MCF 10A (cell line): ENCODE measurements around the gene ZBTB21. TPM values are rescaled to one million over a fixed set of nuclear protein-coding genes. Genes with fewer than 3 reads are reported as not detected.

Experiments
- BruUV-seq: library from RNA; stranded (reverse); fragments of 400-500 nt; replicated peaks from 2 replicates; lab custom pipeline; 2021; lab: Mats Ljungman, UMichigan
- CTCF ChIA-PET: fragments of 300-600 bp; sonication (Branson Sonifier 250); formaldehyde crosslinking; extraction: SDS; loops from one replicate; lab custom pipeline; 2021; ENCODE audit warnings: antibody characterized with exemption, inconsistent platforms; lab: Yijun Ruan, JAX
- POLR2A ChIA-PET: fragments of 300-600, 350-650 bp; sonication (Branson Sonifier 250); formaldehyde crosslinking; extraction: SDS; loops from one replicate; lab custom pipeline; 2020; ENCODE audit warnings: antibody characterized with exemption, inconsistent platforms; lab: Yijun Ruan, JAX
- DNase-seq: peaks from one replicate; pipeline ENCODE4 v3.0.0-alpha.2; 2018; ENCODE audit not compliant: unreplicated experiment
- H3K27ac Mint-ChIP-seq: one replicate; pipeline ENCODE4 v1.8.0; 2022; ENCODE audit warnings: mild to moderate bottlenecking, low read depth, mixed read lengths; ENCODE audit not compliant: unreplicated experiment
- H3K27me3 Mint-ChIP-seq: one replicate; pipeline ENCODE4 v1.8.0; 2022; ENCODE audit warnings: mixed read lengths; ENCODE audit not compliant: insufficient read depth, unreplicated experiment
- H3K36me3 Mint-ChIP-seq: one replicate; pipeline ENCODE4 v1.8.0; 2022; ENCODE audit warnings: mild to moderate bottlenecking, moderate library complexity, mixed read lengths; ENCODE audit not compliant: insufficient read depth, unreplicated experiment
- H3K4me1 Mint-ChIP-seq: one replicate; pipeline ENCODE4 v1.8.0; 2022; ENCODE audit warnings: mixed read lengths; ENCODE audit not compliant: insufficient read depth, unreplicated experiment
- H3K4me3 Mint-ChIP-seq: one replicate; pipeline ENCODE4 v1.8.0; 2022; ENCODE audit warnings: mild to moderate bottlenecking, moderate library complexity, mixed read lengths; ENCODE audit not compliant: unreplicated experiment
- H3K9me3 Mint-ChIP-seq: one replicate; pipeline ENCODE4 v1.8.0; 2022; ENCODE audit warnings: mixed read lengths; ENCODE audit not compliant: unreplicated experiment
- CTCF ChIP-seq: fragments of 200-600 bp; IDR thresholded peaks from one replicate; pipeline ENCODE4 v1.8.0; 2022; ENCODE audit warnings: antibody characterized with exemption, mild to moderate bottlenecking; ENCODE audit not compliant: unreplicated experiment
- intact Hi-C: fragments of 100-400 bp; cut with micrococcal nuclease; formaldehyde crosslinking; loops from 2 replicates; pipeline ENCODE4 v1.14.1; 2022
- total RNA-seq: library from RNA; stranded (reverse); gene quantifications from 2 replicates; pipeline ENCODE4 v1.2.3, GENCODE V29; 2022

ZBTB21 gene
- total RNA-seq, 1 experiment from 2014 or later = 27.3 TPM

- CTCF ChIA-PET = interaction anchor here (0.7 to 6.4 kb wide), 5 partner anchors 21 to 117 kb away, joined by 3 to 24 read pairs (median 4); no protein-coding TSS in a partner anchor
- TF ChIP-seq CTCF = no peak
- DNase-seq = no peak
Observed at GRCh38 chr21:42004406-42005199, 5.6 kb downstream of the ZBTB21 start.

GRCh38 chr21:42003051-42003461 lies 7.1 kb downstream of the ZBTB21 start:
- intact Hi-C loops = no loop called here
- no peaks in the 10 kb centered on the region for H3K27me3 Mint-ChIP-seq
- no peaks in the 10 kb centered on the region for H3K9me3 Mint-ChIP-seq
- TF ChIP-seq CTCF = no peak
- BruUV-seq = no TSS peak
- ChIA-PET POLR2A (interaction anchor here (0.6 to 1.3 kb wide), 8 partner anchors 16 to 387 kb away, joined by 3 to 4 read pairs (median 3); no protein-coding TSS in a partner anchor), CTCF (interaction anchor here (0.5 to 1.8 kb wide), 2 partner anchors 114 to 1953 kb away, joined by 3 to 5 read pairs; no protein-coding TSS in a partner anchor)
- no peak for DNase-seq
- H3K36me3 Mint-ChIP-seq = peaks cover 14% of the 10 kb centered on the region
- H3K4me3 Mint-ChIP-seq = no peak overlapping the region
- H3K4me1 Mint-ChIP-seq = peaks cover 38% of the 10 kb centered on the region
- peak overlapping the region; percentile 80 for H3K27ac Mint-ChIP-seq

More at GRCh38 chr21:42004406-42005199, 5.6 kb downstream of the ZBTB21 start:
- POLR2A ChIA-PET = no interaction called here
- Mint-ChIP-seq H3K27ac (no peak overlapping the region), H3K27me3 (no peaks in the 10 kb centered on the region), H3K9me3 (no peaks in the 10 kb centered on the region), H3K4me3 (no peak overlapping the region), H3K36me3 (peaks cover 14% of the 10 kb centered on the region), H3K4me1 (peaks cover 40% of the 10 kb centered on the region)
- BruUV-seq = no TSS peak
- intact Hi-C loops = no loop called here

- Mint-ChIP-seq H3K4me1 (peaks cover 33% of the 10 kb centered on the region), H3K27me3 (no peaks in the 10 kb centered on the region), H3K27ac (peak overlapping the region; percentile 80), H3K9me3 (no peaks in the 10 kb centered on the region), H3K36me3 (peaks cover 19% of the 10 kb centered on the region), H3K4me3 (peak overlapping the region; percentile 36)
- intact Hi-C loops = no loop called here
- TF ChIP-seq CTCF = no peak
- POLR2A ChIA-PET = interaction anchor here (0.6 to 1.3 kb wide), 8 partner anchors 16 to 387 kb away, joined by 3 to 4 read pairs (median 3); no protein-coding TSS in a partner anchor
- BruUV-seq = no TSS peak
- CTCF ChIA-PET = interaction anchor here (0.5 to 1.8 kb wide), 3 partner anchors 114 to 1954 kb away, joined by 3 to 5 read pairs (median 3); no protein-coding TSS in a partner anchor
- peak; percentile 56 for DNase-seq
Observed at GRCh38 chr21:42002421-42002958, 7.7 kb downstream of the ZBTB21 start.

GRCh38 chr21:42001781-42002180 lies 8.4 kb downstream of the ZBTB21 start:
- no peak for TF ChIP-seq CTCF
- Mint-ChIP-seq H3K36me3 (peaks cover 24% of the 10 kb centered on the region), H3K27me3 (no peaks in the 10 kb centered on the region), H3K4me3 (no peak overlapping the region), H3K9me3 (no peaks in the 10 kb centered on the region), H3K4me1 (peaks cover 29% of the 10 kb centered on the region), H3K27ac (peak overlapping the region; percentile 80)
- BruUV-seq = no TSS peak
- no peak for DNase-seq
- intact Hi-C loops = no loop called here
- POLR2A ChIA-PET = interaction anchor here (0.6 to 1.3 kb wide), 6 partner anchors 43 to 958 kb away, joined by 3 to 4 read pairs (median 3); no protein-coding TSS in a partner anchor
- CTCF ChIA-PET = interaction anchor here (0.6 to 1.8 kb wide), 4 partner anchors 50 to 223 kb away, joined by 3 to 5 read pairs (median 3); no protein-coding TSS in a partner anchor
